Cerebellar nuclear complex (tissue), 1 donor: ENCODE measurements around the gene RASAL2.
"Not testable (repeated sequence)": the region's sequence is repeated elsewhere in the genome, so short reads cannot be mapped to it uniquely, and the experiment has no call there.

Experiments used
- DNase-seq, 2 experiments: peaks; one replicate each; lab custom pipeline; 2025; lab: John Stamatoyannopoulos, UW

The RASAL2 gene

GRCh38 chr1:178237121-178237520 is 143.2 kb downstream of the RASAL2 start:
- no peak for DNase-seq

GRCh38 chr1:178238722-178239510 is 145.0 kb downstream of the RASAL2 start:
- no peak for DNase-seq

DNA sequence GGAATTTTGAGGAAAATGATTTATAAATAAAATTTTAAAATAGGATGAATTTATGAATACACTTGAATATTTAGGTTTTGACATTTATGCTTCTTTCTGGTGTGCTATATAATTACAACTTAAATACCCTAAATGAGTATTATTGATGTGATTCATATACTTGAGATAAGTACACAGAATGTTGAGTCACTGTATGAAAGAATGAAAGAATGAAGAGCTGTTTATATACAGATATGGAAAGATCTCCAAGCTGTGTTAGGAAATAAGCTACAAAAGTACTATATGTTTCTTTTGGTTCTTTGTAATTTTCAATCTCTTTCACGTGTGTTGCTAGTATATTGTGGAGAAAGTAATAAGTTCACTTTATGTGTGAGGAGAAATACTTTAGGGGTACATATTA is 147.2 kb downstream of the RASAL2 start:
- no peak for DNase-seq

DNA sequence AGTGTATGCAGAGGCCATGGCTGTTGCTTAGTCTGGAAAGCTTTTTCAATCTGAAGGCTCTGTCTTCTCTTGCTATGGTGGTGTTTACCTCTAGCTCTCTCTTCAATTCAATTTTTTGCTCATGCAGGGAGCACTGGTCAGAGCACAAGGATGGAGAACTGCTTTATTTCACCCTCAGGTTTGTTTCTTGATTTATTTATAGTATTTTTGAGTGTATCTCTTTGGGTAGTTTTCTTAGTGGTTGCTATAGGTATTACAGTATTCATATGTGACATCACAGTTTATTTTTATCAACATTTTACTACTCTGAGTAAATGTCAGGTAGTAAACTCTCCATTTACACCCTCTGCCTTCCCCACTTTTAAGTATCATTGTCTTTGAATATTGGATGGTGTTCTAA is 147.9 kb downstream of the RASAL2 start:
- no peak for DNase-seq

- DNase-seq = no peak
Observed at GRCh38 chr1:178243119-178243518, 149.2 kb downstream of the RASAL2 start.

- no peak for DNase-seq
Observed at GRCh38 chr1:178243890-178244289, 150.0 kb downstream of the RASAL2 start.

- DNase-seq = not testable (repeated sequence)
Observed at GRCh38 chr1:178248284-178248683, 154.4 kb downstream of the RASAL2 start.

- DNase-seq = not testable (repeated sequence)
Observed at GRCh38 chr1:178253581-178253980, 159.7 kb downstream of the RASAL2 start.

GRCh38 chr1:178254433-178254832 is 160.5 kb downstream of the RASAL2 start:
- DNase-seq = no peak

DNA sequence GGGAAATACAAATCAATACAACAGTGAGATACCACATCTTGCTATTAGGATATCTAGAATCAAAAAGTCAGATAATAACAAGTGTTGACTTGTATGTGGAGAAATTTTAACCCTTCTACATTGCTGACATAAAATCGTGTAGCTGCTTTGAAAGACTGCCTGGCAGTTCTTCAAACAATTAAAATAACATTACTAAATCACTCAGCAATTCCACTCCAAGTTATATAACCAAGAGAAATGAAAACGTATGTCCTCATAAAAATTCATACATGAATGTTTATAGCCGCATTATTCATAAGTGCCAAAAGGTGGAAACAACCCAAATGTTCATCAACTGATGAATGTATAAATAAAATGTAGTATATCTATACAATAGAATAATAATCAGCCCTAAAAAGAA is 164.6 kb downstream of the RASAL2 start:
- DNase-seq = no peak

GRCh38 chr1:178262120-178262500 is 168.2 kb downstream of the RASAL2 start:
- no peak for DNase-seq

- DNase-seq = no peak
Observed at GRCh38 chr1:178263341-178263740, 169.4 kb downstream of the RASAL2 start.

- no peak for DNase-seq
Observed at GRCh38 chr1:178266113-178266512, 172.2 kb downstream of the RASAL2 start.

- no peak for DNase-seq
Observed at GRCh38 chr1:178266619-178267066, 172.7 kb downstream of the RASAL2 start.

DNA sequence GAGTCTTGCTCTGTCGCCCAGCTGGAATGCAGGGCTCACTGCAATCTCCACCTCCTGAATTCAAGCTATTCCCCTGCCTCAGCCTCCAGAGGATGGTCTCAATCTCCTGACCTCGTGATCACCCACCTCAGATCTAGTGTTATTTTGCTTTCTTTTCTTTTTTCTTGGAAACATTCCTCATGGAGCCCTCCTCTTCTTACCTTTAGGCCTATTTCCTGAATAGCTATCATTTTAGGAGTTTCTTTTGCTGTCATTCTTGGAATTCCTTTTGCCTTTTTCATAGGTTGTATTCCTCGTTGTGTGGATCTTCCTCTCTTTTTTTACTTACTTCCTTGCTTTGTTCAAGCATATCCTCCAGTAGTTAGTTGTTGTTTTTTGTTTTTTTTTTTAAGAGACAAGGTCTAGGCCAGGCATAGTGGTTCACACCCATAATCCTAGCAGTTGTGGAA is 173.8 kb downstream of the RASAL2 start:
- DNase-seq = no peak

DNA sequence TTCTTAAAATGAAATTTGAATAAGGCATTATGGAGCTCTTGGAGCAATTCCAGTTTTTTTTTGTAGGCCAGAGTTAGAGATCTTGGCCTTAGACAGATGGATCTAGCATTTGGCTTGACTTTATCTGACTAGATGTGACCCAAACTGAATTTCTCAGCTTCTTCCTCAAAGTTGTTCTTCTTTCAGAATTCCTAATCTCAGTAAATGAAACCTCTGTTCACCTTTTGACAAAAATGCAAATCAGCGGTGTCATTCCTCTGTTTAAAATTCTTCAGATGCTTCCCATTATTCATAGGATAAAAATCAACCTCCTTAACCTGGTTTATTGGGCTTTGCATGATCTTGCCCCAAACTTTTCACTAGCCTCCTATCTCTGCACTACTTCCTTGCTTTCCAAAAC is 177.6 kb downstream of the RASAL2 start:
- DNase-seq = no peak

GRCh38 chr1:178273707-178274410 is 180.0 kb downstream of the RASAL2 start:
- DNase-seq = no peak

DNA sequence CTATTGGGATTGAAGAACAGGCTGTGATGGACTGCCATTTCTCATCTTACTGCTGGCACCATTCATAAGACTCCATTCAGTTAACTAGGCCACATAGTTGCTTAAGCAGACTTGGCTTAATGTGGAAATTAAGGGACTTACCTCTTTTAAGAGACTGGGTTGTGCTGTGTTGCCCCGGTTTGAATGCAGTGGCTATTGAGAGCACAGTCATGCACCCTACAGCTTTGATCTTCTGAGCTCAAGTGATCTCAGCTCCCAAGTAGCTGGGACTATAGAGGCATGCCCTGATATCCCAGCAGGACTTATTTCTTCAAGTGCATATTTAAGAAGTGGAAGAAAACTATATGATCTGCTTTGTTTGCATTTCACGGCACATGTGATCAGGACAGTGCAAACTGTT is 181.1 kb downstream of the RASAL2 start:
- no peak for DNase-seq

- no peak for DNase-seq
Observed at GRCh38 chr1:178275553-178275952, 181.6 kb downstream of the RASAL2 start.

- no peak for DNase-seq
Observed at GRCh38 chr1:178277793-178278530, 184.1 kb downstream of the RASAL2 start.

DNA sequence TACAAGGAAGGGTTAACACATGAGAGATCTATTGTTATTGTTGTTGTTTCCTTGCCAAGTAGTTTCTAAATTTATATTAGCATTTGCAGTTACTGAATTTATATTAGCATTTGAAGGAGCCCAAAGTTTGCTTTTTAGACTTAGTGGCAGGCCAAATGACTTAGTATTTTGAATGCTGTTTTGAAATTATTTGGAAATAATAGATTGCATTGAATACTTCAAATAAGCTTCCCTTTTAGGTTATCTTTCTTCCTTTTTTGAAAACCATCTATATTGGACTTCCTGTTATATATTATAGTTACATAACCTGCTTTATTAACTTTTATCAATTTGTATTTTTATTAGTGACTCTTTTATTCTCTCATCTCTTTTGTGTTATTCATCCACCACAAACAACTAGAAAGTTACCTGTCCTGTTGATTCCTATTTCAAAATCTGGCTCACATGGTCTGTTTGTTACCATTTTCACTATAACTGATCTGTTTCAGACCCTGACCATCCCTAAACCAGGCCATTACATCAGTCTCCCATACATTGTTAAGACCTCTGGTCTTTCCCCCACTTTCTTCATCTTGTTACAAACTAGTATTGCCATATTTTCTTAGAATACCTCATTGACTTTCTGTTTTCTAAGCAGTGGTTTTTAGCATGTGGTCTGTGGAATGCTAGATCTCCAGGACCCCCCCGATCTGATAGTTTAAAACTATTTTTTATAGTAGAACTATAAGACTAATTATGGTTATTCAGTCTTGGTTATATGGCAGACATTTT is 185.2 kb downstream of the RASAL2 start:
- no peak for DNase-seq

DNA sequence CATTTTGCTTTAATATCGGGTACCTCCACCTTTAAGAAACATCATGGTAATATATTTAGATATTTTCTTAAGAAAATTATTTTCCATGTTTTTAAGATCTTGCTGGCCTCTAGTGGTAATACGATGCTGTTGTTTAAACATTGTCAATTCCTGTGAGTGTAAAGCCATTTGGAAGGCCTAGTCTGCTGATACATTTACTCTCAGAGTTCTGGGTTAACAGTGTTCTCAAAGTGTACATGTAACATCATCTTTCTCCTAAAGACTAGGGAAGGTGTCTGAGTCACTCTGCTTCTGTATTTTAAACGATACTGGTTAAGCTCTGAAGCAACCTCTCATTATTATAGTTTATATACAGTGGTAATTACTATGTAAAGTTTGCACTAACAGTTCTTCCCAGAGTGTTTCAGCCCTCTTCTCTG is 189.1 kb downstream of the RASAL2 start:
- DNase-seq = no peak
